Stimulated activated CD8-positive, alpha-beta memory T cell treated with anti-CD3 and anti-CD28 coated beads, Interleukin-12 subunit alpha, Interleukin-12 subunit beta, amount 100 ng/mL, for 4 hours (primary cell): ENCODE measurements around the gene MAD2L2.

ENCODE experiments used
- DNase-seq: peaks from one replicate; pipeline ENCODE4 v3.0.0-alpha.2; 2020; ENCODE audit warnings: low read depth

Gene MAD2L2

DNA sequence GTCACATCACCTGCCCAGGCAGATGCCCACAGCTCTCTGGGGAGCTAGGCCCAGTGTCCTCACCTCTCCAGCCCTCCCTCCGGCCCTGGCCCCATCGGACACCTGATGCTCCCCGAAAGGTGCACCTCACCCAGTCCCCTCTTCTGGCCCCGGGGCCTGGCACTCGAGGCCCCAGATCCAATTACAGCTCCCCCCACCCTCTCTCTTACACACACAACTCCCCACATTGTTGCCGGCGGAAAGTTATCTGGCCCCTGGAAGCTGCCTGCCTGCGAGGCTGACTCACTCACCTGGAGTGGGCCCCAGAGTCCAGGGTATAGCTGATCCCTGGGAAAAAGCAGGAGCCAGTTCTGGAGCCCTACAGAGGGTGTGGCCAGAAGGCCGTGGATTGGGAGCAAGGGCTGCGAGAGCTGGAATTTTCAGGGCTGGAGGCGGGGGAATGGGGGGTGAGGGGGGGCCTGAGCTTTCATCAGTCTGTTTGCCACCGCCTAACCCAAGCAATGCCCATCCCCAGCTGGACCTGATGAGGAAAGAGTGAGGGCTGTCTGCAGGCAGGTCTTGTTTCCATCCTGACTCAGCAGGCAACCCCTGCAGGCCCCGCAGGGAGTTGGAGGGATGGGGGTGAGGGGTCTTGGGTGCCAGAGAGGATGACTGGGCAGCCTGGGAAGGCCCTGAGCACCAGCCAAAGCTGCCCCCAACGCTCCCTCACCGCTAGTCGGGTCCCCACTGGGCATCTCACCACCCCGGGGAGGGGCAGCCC is 27.7 kb downstream of the MAD2L2 start:
- DNase-seq, result no peak

DNA sequence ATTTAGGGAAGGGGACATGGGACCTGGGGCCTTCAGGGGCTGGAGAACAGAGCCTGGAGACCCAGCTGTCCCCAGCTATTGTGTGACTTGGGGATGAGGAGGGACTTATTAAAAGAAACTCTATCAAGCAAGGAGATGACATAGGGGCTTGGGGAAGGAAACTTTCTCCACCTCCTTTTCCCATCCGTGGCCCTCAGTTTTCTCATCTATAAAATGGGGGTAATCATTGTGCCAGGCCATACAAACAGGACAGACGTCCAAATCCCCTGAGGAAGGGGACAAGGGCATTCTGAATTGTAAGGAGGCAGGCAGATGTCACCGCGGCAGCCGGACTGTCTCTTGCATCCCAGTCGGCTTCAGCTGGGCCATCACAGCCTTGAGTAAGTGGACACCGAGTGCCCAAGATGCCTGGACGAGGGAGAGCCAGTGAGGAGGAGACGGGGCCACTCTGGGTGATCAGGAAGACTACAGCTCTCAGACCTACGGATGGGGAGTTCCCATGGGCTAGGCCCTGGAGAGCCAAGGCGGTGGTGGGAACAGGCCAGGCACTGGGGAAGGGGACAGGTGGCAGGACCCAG is 28.7 kb downstream of the MAD2L2 start:
- DNase-seq, result no peak

DNA sequence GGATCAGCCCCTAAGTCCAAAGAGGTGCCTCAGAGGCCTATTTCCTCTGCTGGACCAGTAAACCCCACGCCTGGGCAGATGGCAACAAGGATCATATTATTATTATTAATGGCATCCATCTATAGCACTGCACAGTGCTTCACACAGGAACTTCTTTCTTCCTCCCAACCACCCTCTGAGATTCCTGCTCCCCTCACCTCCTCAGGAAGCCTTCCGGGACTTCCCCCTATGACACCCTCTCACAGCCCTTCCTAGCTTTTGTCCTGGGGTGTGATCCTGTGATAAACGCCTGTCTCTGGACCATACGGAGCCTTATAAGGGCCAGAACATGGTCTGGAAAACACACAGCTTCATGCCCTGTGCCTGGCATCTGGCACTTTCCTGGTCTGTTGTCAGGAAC is 29.9 kb downstream of the MAD2L2 start:
- no peak for DNase-seq

DNA sequence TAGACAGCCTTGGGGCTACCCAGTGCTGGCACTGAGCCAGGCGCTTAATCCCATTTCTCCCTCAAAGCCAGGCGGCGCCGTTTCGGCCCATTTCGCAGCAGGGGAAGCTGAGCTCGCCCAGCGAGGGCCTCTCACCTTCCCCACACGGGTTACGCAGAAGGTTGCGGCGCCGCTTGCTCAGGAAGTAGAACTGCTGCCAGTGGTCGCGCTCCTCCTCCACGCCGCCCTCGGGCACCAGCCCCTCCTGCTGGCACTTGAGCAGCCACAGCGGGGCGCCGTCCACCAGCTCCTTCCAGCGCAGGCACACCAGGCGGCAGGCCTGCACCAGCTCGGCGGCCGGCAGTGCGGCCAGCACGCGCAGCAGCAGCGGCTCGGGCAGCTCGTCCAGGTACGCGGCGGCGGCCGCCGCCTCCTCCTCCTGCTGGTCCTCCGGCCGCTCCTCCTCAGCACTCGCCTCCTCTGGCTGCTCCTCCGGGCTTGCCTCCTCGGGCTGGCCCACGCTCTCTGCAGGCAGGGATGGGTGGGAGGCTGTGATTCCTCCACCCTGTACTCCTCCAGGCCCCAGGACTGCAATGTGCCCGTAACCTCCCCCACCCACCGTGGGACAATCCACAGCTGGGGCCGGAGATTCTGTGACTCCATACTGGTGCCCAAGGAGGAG is 30.5 kb downstream of the MAD2L2 start:
- DNase-seq, result peak; percentile 63

DNA sequence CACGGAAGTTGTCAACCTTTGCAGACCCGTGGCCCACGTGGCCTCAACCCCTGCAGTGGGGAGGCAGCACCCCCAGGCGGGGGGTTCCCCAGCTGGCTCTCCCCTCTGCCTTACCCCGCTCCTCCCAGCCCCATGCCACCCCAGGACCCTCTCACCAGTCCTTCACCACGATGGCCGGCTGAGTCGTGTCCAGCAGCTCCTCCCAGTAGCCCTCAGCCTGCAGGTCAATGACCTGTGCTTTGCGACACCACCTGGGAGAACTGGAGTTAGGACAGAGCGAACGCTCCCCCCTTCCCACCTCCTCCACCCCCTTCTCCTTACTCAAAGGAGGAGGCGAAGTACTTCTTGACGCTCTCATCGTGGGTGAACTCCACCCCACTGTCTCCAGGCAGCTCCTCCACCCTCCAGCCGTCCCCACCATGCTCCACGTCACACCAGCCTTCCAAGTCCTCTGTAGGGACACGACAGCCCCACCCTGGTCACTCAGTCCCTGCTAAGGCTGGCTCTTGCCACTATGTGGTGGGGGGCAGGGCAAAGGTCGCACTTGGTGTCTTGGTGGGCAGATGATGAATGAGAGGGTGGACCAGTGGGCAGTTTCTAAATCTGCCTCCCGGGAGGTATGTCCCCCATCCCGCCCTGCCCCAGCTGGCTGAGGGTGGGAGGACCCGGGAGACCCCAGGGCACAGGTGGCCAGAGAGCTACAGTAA is 31.2 kb downstream of the MAD2L2 start:
- DNase-seq, result no peak

DNA sequence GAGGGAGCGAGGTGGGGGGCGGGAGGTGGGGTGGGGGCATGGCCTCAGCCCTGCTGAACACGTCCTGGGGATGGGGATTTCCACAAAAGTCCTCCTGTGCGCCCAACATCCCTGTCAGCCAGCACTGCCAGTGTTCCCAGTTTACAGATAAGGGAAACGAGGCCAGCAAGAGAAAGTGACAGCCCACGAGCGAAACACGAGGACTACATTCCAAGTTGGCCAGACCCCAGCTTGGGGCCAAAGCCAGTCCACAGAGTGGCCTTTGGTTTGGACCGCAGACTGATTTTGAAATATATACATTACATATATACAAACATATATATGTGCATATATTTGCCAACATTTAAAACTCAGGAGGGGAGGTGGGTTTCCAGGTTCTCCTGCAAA is 31.7 kb downstream of the MAD2L2 start:
- DNase-seq, result no peak

DNA sequence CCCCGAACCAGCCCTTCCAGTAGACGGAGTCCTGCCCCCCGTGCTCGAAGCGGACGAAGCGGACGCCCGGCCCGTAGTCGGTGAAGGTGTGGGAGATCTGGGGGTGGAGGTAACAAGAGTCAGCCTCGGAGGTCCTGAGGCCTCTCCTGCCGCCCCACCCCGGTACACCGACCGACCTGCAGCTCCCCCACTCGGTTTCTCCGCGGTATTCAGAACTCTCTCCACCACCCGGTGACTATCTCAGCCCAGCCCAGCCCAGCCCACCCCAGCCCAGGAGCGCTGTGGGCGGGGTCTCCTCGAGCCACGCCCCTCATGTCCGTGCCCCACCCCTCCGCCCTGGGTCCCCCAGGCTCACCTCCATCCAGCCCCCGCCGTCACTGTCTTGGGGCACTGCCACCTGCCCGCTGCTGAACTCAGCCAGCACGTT is 32.2 kb downstream of the MAD2L2 start:
- DNase-seq, result peak; percentile 13

DNA sequence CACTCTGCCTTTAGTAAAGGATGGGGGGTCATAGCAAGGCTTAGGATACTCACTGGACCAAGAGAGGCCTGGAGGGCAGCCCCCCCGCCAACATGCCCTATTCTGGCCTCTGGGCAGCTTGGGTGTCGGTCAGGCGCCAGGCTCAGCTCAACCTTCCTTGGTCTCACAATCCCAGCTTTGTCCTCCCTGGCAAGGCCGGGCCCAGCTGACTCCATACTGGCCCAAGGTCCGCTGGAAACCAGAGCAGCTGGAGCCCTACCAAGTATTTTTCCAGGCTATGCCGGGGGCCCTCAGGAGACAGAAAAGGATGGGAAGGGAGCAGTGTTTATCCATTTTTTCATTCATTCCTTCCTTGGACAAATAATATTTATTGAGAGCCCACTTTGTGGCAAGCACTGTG is 32.9 kb downstream of the MAD2L2 start:
- DNase-seq, result no peak

DNA sequence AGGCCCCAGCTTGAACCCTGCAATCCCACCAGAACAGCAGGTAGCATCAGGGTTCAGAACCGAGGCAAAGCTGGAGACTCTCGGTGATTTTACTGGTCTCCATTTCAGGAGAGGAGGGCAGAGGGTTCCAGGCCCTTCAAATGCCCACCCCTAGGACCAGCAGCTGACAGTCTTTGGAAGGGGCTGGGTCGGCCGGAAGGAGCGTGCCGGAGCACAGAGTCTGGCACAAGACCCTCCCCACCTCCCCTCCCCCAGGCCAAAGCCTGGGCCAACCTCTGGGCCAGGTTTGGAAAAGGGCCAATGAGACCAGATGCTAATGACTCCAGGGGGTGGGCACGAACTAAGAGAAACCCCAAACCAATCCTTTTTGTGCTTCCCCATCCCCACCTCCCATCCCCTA is 33.6 kb downstream of the MAD2L2 start:
- DNase-seq, result no peak

DNA sequence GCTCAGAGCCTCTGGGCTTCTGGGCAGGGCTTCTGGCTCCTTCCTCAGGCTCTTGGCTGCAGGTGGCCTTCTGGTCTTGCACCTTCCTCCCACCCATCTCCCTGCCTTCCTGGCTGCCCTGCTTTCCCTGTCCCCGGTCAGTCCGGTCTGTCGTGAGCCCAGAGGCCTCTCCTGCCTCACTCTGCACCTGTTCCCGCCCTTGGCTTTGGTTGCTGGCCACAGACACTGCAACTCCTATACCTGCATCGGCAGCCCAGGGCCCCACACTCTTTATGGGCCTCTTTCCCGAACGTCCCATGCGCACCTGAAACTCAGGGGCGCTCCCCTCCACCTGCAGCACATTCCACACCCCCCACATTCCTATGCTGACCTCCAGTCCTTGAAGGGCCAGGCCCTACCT is 34.6 kb downstream of the MAD2L2 start:
- DNase-seq, result no peak

DNA sequence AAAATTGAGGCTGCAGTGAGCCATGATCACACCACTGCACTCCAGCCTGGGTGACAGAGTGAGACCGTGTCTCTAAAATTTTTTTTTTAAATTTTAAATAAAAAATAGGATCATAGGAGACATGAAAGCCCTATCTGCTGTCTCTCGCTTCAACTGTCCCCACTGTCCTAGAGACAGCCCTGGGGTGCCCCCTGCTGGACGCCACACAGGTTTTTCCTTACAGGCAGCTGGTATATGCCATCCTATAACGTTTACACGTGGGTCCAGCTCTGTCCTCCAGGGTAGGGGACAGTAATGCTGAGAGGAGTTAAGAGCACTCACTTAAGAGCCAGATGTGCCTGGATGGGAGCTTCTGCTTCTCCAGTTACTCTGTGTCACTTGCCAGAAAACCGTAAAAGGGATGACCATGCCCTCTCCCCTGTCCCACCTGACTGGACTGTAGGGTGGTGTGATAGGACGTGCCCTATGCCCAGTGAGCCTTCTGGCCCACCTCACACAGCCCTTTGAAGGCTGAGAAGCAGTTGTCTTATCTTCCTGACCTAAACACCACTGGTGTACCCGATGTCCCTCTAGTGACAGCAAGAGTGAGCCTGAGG is 35.2 kb downstream of the MAD2L2 start:
- DNase-seq, result peak; percentile 47

DNA sequence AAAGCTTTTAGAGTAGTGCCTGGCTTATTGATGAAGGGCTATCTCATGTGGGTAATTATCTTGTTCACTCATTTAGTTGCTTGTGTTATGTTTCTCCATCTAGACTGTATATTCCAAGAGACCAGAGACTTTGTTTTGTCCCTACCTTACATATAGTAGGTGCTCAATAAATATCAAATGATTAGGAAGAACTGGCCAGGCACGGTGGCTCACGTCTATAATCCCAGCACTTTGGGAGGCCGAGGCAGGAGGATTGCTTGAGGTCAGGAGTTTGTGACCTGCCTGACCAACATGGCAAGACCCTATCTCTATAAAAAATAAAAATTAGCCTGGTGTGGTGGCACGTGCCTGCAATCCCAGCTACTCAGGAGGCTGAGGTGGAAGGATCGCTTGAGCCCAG is 35.7 kb downstream of the MAD2L2 start:
- DNase-seq, result no peak

DNA sequence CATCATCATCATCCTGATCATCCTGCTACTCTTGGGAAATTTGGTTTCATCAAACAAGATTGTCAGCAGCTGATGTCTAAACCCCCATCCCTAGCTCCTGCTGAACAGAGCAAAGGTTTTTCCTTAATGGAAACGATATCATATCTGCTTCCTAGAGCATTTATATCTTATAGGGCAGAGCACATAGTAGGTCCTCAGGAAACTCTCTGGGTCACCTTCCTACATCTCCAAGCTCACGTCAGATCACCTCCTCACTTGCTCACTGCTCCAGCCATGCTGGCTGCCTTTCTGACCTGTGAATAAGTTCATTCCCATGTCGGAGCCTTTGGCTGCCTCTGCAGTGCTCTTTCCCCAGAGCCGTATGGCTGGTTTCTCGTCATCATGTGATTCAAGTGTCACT is 37.2 kb downstream of the MAD2L2 start:
- DNase-seq, result no peak

DNA sequence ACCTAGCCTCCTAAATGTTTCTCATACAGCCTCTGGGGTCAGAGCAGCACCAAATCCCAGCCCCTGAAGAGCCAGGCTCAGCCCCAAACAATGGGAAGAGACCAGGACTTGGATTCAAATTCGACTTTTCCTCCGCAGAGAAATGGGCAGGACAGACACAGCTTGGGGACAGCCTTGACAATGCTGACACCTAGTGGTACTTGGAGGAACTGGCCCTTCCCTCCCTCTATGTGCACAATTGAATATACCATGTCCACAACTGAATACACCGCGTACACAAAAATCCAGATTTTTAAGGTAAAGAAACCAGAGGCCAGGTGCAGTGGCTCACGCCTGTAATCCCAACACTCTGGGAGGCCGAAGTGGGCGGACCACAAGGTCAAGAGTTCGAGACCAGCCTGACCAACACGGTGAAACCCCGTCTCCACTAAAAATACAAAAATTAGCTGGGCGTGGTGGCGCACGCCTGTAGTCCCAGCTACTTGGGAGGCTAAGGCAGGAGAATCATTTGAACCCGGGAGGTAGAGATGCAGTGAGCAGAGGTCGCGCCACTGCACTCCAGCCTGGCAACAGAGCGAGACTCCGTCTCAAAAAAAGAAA is 38.4 kb downstream of the MAD2L2 start:
- peak; percentile 29 for DNase-seq

DNA sequence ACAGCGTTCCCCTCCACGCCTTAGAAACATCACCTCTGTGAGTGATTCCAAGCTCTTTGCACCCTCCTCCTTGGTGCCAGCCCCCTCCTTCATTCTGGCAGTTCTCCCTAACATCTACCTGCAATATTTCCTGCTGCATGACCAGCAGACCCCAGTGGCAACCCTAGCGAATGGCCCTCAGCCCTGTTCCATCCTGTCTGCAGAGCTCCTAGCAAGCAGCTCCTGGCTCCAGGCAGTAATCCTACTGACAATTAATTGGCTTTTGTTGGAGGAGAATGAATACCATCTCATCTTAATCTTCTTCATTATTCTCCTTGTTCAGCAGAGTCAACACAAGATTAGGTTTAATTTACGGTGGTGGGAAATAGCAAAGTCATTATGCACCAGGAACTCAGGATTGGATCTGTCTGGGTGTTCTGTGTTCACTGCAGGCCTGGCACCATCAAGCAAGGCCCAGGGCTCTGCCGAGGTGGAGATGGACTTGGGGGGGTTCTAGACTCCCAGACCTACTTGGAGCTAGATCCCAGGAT is 39.1 kb downstream of the MAD2L2 start:
- DNase-seq, result no peak

DNA sequence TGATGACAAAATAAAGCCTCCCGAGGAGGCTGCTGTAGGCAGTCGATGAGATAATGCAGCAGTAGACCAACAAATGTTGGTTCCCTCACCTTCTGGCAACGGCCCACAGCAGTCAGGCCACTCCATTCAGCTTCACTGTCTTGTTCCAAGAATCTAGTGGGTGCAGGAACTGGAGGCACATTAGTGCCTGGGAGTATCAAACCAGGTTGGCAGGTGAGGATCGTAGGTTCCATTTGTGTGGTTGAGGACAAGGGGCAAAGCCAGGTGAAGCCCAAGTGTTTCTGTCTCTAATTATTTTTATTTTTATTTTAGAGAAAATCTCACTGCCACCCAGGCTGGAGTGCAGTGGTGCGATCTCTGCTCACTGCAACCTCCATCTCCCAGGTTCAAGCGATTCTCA is 40.0 kb downstream of the MAD2L2 start:
- no peak for DNase-seq

DNA sequence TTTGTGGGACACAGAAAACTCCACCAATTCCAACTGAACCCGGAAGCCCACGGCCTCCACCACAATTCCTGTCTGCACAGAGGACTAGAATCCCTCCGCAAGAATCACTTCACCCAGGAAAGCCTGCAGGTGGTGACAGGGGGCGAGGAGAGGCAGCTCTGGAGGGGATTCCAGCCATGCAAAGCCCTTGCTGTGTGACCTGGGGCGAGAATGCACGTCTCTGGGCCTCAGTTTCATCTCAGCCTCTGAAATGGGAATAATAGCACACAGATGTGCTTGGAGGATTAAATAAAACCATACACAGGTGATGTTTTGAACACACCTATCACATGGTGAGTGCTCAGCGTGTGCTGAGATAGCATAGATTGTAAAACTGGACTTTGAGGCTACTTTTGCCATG is 40.8 kb downstream of the MAD2L2 start:
- DNase-seq, result no peak

DNA sequence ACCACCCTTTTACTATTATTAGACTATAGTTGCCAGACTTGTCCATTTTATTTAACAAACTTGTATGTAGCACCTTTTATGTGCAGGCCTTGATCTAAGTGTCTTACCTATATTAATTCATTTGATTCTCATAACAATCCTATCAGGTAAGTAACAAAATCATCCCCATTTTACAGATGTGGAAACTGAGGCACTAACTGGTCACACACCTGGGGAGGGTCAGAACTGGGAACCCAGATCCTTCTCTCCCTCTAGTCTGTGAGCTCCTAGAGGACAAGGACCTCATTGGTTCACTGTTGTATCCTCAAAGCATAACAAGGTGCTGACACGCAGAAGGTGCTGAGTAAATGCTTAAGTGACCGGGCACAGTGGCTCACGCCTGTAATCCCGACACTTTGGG is 41.6 kb downstream of the MAD2L2 start:
- no peak for DNase-seq

DNA sequence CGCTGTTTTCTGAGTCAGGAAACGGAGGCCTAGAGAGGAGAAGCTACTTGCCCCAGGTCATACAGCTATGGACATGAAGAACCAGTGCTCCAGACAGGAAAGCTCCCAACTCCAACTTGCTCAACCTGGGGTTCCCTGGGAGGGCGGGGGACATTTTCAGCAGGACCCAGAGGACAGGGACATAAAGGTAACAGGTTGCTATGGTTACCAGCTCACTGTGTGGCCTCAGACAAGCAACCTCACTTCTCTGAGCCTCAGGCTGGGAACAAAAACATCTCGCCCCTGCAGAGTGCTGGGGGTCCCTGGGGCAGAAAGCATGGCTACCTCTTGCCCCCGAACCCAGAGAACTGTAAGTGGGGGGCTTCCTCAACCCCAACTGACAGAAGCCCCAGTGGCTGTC is 42.8 kb downstream of the MAD2L2 start:
- no peak for DNase-seq

DNA sequence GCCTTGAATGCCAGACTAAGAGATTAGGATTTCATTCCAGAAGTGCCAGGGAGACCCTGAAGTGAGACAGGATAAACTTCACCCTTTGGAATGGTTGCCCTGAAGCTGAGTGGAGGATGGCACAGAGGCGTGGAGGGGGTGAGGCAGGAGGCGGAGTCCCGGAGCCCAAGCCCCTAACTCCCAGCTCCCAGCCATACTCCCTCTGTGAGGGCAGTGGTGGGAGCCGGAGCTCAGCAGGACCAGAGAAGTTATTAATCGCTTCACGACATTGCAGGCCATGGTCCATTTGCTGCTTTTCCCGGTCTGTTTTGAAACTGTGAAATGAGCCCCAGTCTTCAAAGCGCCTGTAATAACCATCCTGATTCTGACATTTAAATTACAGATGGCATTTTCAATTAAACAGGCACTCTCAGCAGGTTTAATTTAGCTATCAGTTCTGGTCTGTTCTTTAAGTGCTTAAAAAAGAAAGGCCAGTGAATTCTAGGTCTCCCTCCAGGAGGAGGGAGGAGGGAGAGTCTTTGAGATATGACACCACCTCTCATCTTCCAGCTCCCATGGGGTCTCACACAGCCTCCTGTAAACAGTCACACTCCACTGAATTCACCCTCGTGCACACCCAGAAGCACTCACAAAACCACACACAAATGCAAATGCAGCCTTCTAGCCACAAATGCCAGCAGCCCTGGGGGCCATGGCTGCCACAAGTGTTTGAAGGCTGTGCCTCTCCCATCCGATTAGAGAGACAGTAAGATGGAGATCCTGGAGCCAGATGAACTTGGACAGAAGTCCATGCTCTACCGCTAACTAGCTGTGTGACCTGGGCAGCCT is 46.4 kb downstream of the MAD2L2 start:
- no peak for DNase-seq
